Loucy (cell line): ENCODE measurements around the gene KBTBD4.

ENCODE experiments used
- H2AFZ ChIP-seq: fragments of 200-600 bp; sonication (generic); 2 replicates; pipeline ENCODE4 v1.6.0; 2016; ENCODE audit warnings: antibody characterized with exemption, mild to moderate bottlenecking, low read length, moderate library complexity
- H3F3A ChIP-seq: fragments of 200-600 bp; 2 replicates; pipeline ENCODE4 v1.6.0; 2016; ENCODE audit warnings: antibody characterized with exemption, low read depth, mild to moderate bottlenecking
- H3K27me3 ChIP-seq: fragments of 200-600 bp; sonication (generic); 2 replicates; pipeline ENCODE4 v1.6.1; 2014; ENCODE audit warnings: low read length, mild to moderate bottlenecking; ENCODE audit not compliant: insufficient read depth, poor library complexity, severe bottlenecking
- H3K36me3 ChIP-seq: fragments of 200-600 bp; sonication (generic); 2 replicates; pipeline ENCODE4 v1.6.1; 2016; ENCODE audit warnings: low read length; ENCODE audit not compliant: insufficient read depth
- H3K4me1 ChIP-seq: fragments of 200-600 bp; sonication (generic); 2 replicates; pipeline ENCODE4 v1.5.1; 2014; ENCODE audit warnings: low read length, mild to moderate bottlenecking; ENCODE audit not compliant: insufficient read depth, poor library complexity, severe bottlenecking
- H3K4me2 ChIP-seq: fragments of 200-600 bp; sonication (generic); 2 replicates; pipeline ENCODE4 v1.6.0; 2014; ENCODE audit warnings: antibody characterized with exemption, low read length, low read depth, mild to moderate bottlenecking; ENCODE audit not compliant: poor library complexity, severe bottlenecking
- H3K4me3 ChIP-seq: fragments of 200-600 bp; sonication (generic); 2 replicates; pipeline ENCODE4 v1.5.1; 2014; ENCODE audit warnings: low read length, mild to moderate bottlenecking, mixed read lengths; ENCODE audit not compliant: poor library complexity, severe bottlenecking
- H3K79me2 ChIP-seq: fragments of 200-600 bp; sonication (generic); 2 replicates; pipeline ENCODE4 v1.6.1; 2014; ENCODE audit warnings: low read length; ENCODE audit not compliant: insufficient read depth
- H3K9ac ChIP-seq: fragments of 200-600 bp; sonication (generic); 2 replicates; pipeline ENCODE4 v1.6.0; 2014; ENCODE audit warnings: mild to moderate bottlenecking, low read depth, low read length, moderate library complexity; ENCODE audit not compliant: poor library complexity, severe bottlenecking
- H3K9me2 ChIP-seq: fragments of 200-600 bp; sonication (generic); replicated peaks from 2 replicates; pipeline ENCODE4 v1.6.1; 2016; ENCODE audit warnings: low read depth, low read length, mixed read lengths
- H3K9me3 ChIP-seq: fragments of 200-600 bp; sonication (generic); 2 replicates; pipeline ENCODE4 v1.6.1; 2014; ENCODE audit warnings: mild to moderate bottlenecking, antibody characterized with exemption, low read length, low read depth; ENCODE audit not compliant: insufficient read depth
- H4K20me1 ChIP-seq: fragments of 200-600 bp; sonication (generic); 2 replicates; pipeline ENCODE4 v1.6.0; 2014; ENCODE audit warnings: antibody characterized with exemption, low read length, mild to moderate bottlenecking; ENCODE audit not compliant: insufficient read depth, poor library complexity, severe bottlenecking
- EZH2phosphoT487 ChIP-seq: fragments of 200-600 bp; IDR thresholded peaks from 2 replicates; pipeline ENCODE4 v1.6.1; 2018; ENCODE audit warnings: antibody characterized with exemption, mild to moderate bottlenecking, moderate library complexity, borderline replicate concordance
- TF ChIP-seq, protein P1 (sequence below): fragments of 200-600 bp; sonication (generic); conservative IDR thresholded peaks from 2 replicates; pipeline ENCODE4 v1.5.1; 2014; ENCODE audit warnings: mild to moderate bottlenecking, antibody characterized with exemption, low read length

The KBTBD4 gene

DNA sequence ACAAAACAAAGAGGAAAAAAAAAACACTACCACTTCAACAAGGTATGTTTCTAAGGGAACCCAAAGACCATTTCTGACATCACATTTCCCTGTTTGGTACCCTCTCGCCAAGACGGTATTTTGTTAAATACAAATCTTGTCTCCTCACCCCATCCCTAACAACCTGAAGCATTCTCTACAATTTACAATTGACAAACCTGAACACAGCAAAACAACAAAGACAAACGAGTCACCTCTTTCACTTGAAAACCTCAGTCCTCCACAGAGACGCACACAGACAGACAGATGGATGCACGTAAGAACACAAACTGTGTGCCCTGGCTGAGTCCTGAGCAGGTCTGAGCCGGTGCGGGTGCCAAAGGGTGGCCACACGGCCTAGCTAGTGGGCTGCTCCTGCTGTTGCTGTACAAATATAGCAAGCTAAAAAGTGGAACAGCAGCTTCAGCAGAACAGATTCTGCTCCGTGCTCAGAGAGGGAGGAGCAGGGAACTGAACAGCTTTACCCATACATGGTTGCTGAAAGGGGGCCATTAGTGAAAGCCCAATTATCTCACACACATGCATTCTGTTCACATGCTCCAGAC, 54.4 kb downstream of the KBTBD4 start:
- peaks cover 100% of the 10 kb centered on the region for H3K79me2 ChIP-seq
- H2AFZ ChIP-seq = no peak overlapping the region
- H3K4me3 ChIP-seq = peak overlapping the region; percentile 32
- peak overlapping the region; percentile 17 for H3K9ac ChIP-seq
- no peaks in the 10 kb centered on the region for H3K9me2 ChIP-seq
- H3K27me3 ChIP-seq = no peaks in the 10 kb centered on the region
- TF ChIP-seq, protein P1, sequence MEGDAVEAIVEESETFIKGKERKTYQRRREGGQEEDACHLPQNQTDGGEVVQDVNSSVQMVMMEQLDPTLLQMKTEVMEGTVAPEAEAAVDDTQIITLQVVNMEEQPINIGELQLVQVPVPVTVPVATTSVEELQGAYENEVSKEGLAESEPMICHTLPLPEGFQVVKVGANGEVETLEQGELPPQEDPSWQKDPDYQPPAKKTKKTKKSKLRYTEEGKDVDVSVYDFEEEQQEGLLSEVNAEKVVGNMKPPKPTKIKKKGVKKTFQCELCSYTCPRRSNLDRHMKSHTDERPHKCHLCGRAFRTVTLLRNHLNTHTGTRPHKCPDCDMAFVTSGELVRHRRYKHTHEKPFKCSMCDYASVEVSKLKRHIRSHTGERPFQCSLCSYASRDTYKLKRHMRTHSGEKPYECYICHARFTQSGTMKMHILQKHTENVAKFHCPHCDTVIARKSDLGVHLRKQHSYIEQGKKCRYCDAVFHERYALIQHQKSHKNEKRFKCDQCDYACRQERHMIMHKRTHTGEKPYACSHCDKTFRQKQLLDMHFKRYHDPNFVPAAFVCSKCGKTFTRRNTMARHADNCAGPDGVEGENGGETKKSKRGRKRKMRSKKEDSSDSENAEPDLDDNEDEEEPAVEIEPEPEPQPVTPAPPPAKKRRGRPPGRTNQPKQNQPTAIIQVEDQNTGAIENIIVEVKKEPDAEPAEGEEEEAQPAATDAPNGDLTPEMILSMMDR = no peak
- TF ChIP-seq EZH2phosphoT487 = no peak
- H4K20me1 ChIP-seq = peaks cover 92% of the 10 kb centered on the region
- H3K36me3 ChIP-seq = peaks cover 26% of the 10 kb centered on the region; the same call in 1 of the 2 replicates
- H3F3A ChIP-seq = peaks cover 8% of the 10 kb centered on the region; the same call in 1 of the 2 replicates
- H3K4me1 ChIP-seq = peaks cover 32% of the 10 kb centered on the region
- no peaks in the 10 kb centered on the region for H3K9me3 ChIP-seq
- H3K4me2 ChIP-seq = peak overlapping the region; percentile 48

DNA sequence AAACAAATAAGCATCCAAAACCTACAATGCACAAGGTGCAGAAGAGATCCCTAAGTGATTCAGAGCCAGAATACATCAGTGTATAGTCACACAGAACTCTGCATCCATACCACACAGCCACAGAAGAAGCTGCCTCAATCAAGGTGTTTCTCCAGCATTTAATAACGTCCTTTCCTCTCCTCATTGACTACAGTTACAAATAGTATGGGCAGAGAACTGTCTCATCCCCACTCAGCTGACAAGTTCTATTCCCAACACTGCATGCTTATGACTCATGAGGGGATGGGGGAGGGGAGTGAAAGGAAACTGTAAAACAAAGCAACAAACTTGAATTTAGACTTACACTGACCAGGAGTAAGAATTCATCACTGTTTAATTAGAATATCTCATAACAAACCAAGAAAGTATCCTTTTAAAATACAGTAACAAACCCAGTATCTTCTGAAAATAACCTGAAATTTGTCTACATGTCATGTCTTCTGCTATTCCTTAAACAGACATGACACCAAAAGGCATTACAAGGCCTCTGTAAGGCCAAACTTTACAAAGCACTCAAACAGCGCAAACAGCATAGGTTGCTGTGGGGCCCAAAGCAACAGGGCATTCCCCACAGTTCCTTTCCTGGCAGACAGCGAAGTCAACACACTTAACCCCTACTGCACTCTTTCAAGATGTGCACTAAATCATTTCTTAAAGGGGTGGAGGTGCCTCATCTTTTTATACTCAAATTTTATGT, 55.1 kb downstream of the KBTBD4 start:
- Histone ChIP-seq H3K4me1 (peaks cover 37% of the 10 kb centered on the region), H3K4me2 (peak overlapping the region; percentile 48), H3F3A (peaks cover 12% of the 10 kb centered on the region; the same call in 1 of the 2 replicates), H3K9me2 (no peaks in the 10 kb centered on the region), H3K9me3 (no peaks in the 10 kb centered on the region), H3K27me3 (no peaks in the 10 kb centered on the region), H3K79me2 (peaks cover 93% of the 10 kb centered on the region), H4K20me1 (peaks cover 85% of the 10 kb centered on the region), H2AFZ (no peak overlapping the region), H3K4me3 (peak overlapping the region; percentile 32), H3K36me3 (peaks cover 24% of the 10 kb centered on the region; the same call in 1 of the 2 replicates), H3K9ac (peak overlapping the region; percentile 17)
- TF ChIP-seq, protein P1 = no peak
- TF ChIP-seq EZH2phosphoT487 = no peak
